ENCODE results near the gene OR5H15. TPM values are rescaled to one million over a fixed set of nuclear protein-coding genes. Genes with fewer than 3 reads are reported as not detected.
"Not testable (repeated sequence)": the region's sequence is repeated elsewhere in the genome, so short reads cannot be mapped to it uniquely, and the experiment has no call there.

OR5H15 gene
- total and polyA plus RNA-seq, 2 donors (not counting 1 experiment from before 2014, with no cell fraction given): not detected

DNA sequence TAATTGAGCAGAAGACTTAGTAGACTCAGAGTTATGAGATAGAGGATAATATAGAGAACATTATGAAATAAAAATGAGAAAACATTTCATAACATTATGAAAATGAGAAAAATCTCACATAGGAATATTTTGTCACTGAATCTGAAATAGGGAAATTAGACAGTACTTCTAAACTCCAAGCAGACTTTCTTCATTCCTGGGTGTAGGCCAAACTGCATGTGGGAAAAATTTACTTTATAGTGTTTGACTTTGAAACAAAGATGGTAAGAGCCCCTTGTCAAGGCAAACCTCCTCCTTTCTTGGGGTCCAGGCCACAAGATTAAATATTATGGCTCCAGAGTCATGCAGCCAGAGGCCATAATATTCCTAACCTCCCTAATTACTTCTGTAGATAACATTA lies 26.0 kb upstream of the OR5H15 start:
- no peak overlapping the region for H2AFZ ChIP-seq (ENCODE audit: low read length)
- no peaks in the 10 kb centered on the region for H3K36me3 ChIP-seq (ENCODE audit: control insufficient read depth, insufficient read depth, low read length)
- H3K4me2 ChIP-seq (ENCODE audit: extremely low read depth, insufficient read depth, low read length): no peak overlapping the region
- no peaks in the 10 kb centered on the region for H3K9me3 ChIP-seq (ENCODE audit: control insufficient read depth, insufficient read depth, low read depth, low read length)
- H3K4me1 ChIP-seq (ENCODE audit: control insufficient read depth, extremely low read depth, insufficient read depth, low read length): no peaks in the 10 kb centered on the region
- no peaks in the 10 kb centered on the region for H3K79me2 ChIP-seq (ENCODE audit: control insufficient read depth, insufficient read depth, low read length)
- no peak overlapping the region for H3K27ac ChIP-seq (ENCODE audit: insufficient read depth, low read length)
- H4K20me1 ChIP-seq (ENCODE audit: control insufficient read depth, extremely low read depth, insufficient read depth, low read length): no peaks in the 10 kb centered on the region
- H3K9ac ChIP-seq (ENCODE audit: insufficient read depth, low read length): no peak overlapping the region
- DNase-seq (ENCODE audit: low read depth in 2 of 2): no peak
- H3K4me3 ChIP-seq (replicated peaks in 1 of 4; ENCODE audit: control extremely low read depth in 1 of 4, insufficient read depth in 1 of 4, low read depth in 3 of 4, low read length in 4 of 4): no peak overlapping the region
- H3K27me3 ChIP-seq (ENCODE audit: control insufficient read depth, insufficient read depth, low read length): no peaks in the 10 kb centered on the region
- TF ChIP-seq, protein P1, sequence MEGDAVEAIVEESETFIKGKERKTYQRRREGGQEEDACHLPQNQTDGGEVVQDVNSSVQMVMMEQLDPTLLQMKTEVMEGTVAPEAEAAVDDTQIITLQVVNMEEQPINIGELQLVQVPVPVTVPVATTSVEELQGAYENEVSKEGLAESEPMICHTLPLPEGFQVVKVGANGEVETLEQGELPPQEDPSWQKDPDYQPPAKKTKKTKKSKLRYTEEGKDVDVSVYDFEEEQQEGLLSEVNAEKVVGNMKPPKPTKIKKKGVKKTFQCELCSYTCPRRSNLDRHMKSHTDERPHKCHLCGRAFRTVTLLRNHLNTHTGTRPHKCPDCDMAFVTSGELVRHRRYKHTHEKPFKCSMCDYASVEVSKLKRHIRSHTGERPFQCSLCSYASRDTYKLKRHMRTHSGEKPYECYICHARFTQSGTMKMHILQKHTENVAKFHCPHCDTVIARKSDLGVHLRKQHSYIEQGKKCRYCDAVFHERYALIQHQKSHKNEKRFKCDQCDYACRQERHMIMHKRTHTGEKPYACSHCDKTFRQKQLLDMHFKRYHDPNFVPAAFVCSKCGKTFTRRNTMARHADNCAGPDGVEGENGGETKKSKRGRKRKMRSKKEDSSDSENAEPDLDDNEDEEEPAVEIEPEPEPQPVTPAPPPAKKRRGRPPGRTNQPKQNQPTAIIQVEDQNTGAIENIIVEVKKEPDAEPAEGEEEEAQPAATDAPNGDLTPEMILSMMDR (conservative IDR thresholded peaks at IDR 0.05 in 1 of 2, IDR thresholded peaks at IDR 0.05 in 1 of 2; ENCODE audit: low read depth in 1 of 2, low read length in 2 of 2): no peak
- TF ChIP-seq EZH2 (IDR thresholded peaks at IDR 0.05; ENCODE audit: low read length, missing control alignments): no peak

- Histone ChIP-seq H2AFZ (ENCODE audit: low read length) (no peak within 1 kb of the TSS), H3K4me3 (replicated peaks in 1 of 4; ENCODE audit: control extremely low read depth in 1 of 4, insufficient read depth in 1 of 4, low read depth in 3 of 4, low read length in 4 of 4) (no peak within 1 kb of the TSS), H3K9ac (ENCODE audit: insufficient read depth, low read length) (no peak within 1 kb of the TSS), H3K36me3 (ENCODE audit: control insufficient read depth, insufficient read depth, low read length) (no peaks in the 10 kb centered on the region), H3K27ac (ENCODE audit: insufficient read depth, low read length) (no peak within 1 kb of the TSS), H3K4me2 (ENCODE audit: extremely low read depth, insufficient read depth, low read length) (no peak within 1 kb of the TSS), H4K20me1 (ENCODE audit: control insufficient read depth, extremely low read depth, insufficient read depth, low read length) (no peaks in the 10 kb centered on the region), H3K27me3 (ENCODE audit: control insufficient read depth, insufficient read depth, low read length) (no peaks in the 10 kb centered on the region), H3K9me3 (ENCODE audit: control insufficient read depth, insufficient read depth, low read depth, low read length) (no peaks in the 10 kb centered on the region), H3K79me2 (ENCODE audit: control insufficient read depth, insufficient read depth, low read length) (no peaks in the 10 kb centered on the region), H3K4me1 (ENCODE audit: control insufficient read depth, extremely low read depth, insufficient read depth, low read length) (no peaks in the 10 kb centered on the region)
- no peak for TF ChIP-seq EZH2 (IDR thresholded peaks at IDR 0.05; ENCODE audit: low read length, missing control alignments)
- TF ChIP-seq, protein P1 (conservative IDR thresholded peaks at IDR 0.05 in 1 of 2, IDR thresholded peaks at IDR 0.05 in 1 of 2; ENCODE audit: low read depth in 1 of 2, low read length in 2 of 2): no peak
- DNase-seq (ENCODE audit: low read depth in 2 of 2): no peak
Observed at GRCh38 chr3:98147179-98147578, 19.3 kb upstream of the OR5H15 start, which contains the start of gene OR5H14. TSS of gene OR5H14 (plus strand) at chr3:98147479. CDS start at chr3:98149386, 1,907 bp downstream.

DNA sequence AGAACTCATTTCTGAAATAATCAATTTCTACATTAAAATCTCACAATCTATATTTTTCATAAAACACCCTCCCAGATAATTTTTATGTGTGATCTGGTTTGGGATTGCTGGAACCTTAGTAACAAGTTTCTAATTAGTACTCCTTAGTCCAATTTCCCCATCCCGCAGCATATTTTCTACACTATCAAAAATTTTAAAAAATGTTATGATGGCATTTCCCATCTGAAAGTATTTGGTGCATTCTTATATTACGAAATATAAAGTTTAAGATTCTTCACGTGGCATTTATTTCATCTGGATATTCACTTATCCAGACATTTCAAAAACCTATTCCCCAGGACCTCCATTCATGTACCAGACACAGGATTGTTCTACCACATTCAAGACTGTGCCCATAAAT lies 17.7 kb upstream of the OR5H15 start:
- Histone ChIP-seq H3K36me3 (ENCODE audit: control insufficient read depth, insufficient read depth, low read length) (no peaks in the 10 kb centered on the region), H3K4me3 (replicated peaks in 1 of 4; ENCODE audit: control extremely low read depth in 1 of 4, insufficient read depth in 1 of 4, low read depth in 3 of 4, low read length in 4 of 4) (no peak overlapping the region), H3K27ac (ENCODE audit: insufficient read depth, low read length) (no peak overlapping the region), H3K27me3 (ENCODE audit: control insufficient read depth, insufficient read depth, low read length) (no peaks in the 10 kb centered on the region), H2AFZ (ENCODE audit: low read length) (no peak overlapping the region), H3K79me2 (ENCODE audit: control insufficient read depth, insufficient read depth, low read length) (no peaks in the 10 kb centered on the region), H4K20me1 (ENCODE audit: control insufficient read depth, extremely low read depth, insufficient read depth, low read length) (no peaks in the 10 kb centered on the region), H3K9ac (ENCODE audit: insufficient read depth, low read length) (no peak overlapping the region), H3K4me1 (ENCODE audit: control insufficient read depth, extremely low read depth, insufficient read depth, low read length) (no peaks in the 10 kb centered on the region), H3K9me3 (ENCODE audit: control insufficient read depth, insufficient read depth, low read depth, low read length) (no peaks in the 10 kb centered on the region), H3K4me2 (ENCODE audit: extremely low read depth, insufficient read depth, low read length) (no peak overlapping the region)
- no peak for TF ChIP-seq EZH2 (IDR thresholded peaks at IDR 0.05; ENCODE audit: low read length, missing control alignments)
- TF ChIP-seq, protein P1 (conservative IDR thresholded peaks at IDR 0.05 in 1 of 2, IDR thresholded peaks at IDR 0.05 in 1 of 2; ENCODE audit: low read depth in 1 of 2, low read length in 2 of 2): no peak
- DNase-seq (ENCODE audit: low read depth in 2 of 2): no peak

DNA sequence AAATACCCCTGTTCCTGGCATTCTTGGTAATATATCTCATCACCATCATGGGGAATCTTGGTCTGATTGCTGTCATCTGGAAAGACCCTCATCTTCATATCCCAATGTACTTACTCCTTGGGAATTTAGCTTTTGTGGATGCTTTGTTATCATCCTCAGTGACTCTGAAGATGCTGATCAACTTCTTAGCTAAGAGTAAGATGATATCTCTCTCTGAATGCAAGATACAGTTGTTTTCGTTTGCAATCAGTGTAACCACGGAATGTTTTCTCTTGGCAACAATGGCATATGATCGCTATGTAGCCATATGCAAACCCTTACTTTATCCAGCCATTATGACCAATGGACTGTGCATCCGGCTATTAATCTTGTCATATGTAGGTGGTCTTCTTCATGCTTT lies 17.0 kb upstream of the OR5H15 start:
- H3K4me3 ChIP-seq (replicated peaks in 1 of 4; ENCODE audit: control extremely low read depth in 1 of 4, insufficient read depth in 1 of 4, low read depth in 3 of 4, low read length in 4 of 4); H4K20me1 ChIP-seq (ENCODE audit: control insufficient read depth, extremely low read depth, insufficient read depth, low read length): not testable (repeated sequence)

More for the DNA sequence above, 17.0 kb upstream of the OR5H15 start:
- not testable (repeated sequence) for DNase-seq (ENCODE audit: low read depth in 2 of 2); H3K27ac ChIP-seq (ENCODE audit: insufficient read depth, low read length); H2AFZ ChIP-seq (ENCODE audit: low read length); H3K27me3 ChIP-seq (ENCODE audit: control insufficient read depth, insufficient read depth, low read length); H3K4me2 ChIP-seq (ENCODE audit: extremely low read depth, insufficient read depth, low read length); H3K9ac ChIP-seq (ENCODE audit: insufficient read depth, low read length); H3K36me3 ChIP-seq (ENCODE audit: control insufficient read depth, insufficient read depth, low read length); H3K4me1 ChIP-seq (ENCODE audit: control insufficient read depth, extremely low read depth, insufficient read depth, low read length); H3K79me2 ChIP-seq (ENCODE audit: control insufficient read depth, insufficient read depth, low read length); H3K9me3 ChIP-seq (ENCODE audit: control insufficient read depth, insufficient read depth, low read depth, low read length)

All from fibroblast of lung (primary cell).